Panc1 (cell line): ENCODE results near the gene CC2D1B. TPM values are rescaled to one million over a fixed set of nuclear protein-coding genes. Genes with fewer than 3 reads are reported as not detected.

Experiments used
- ATAC-seq: fragments of 200-7000 bp; cut with Tn5 transposase; 2 replicates; pipeline ENCODE4 v1.9.1; 2020; ENCODE audit warnings: mild to moderate bottlenecking, moderate library complexity
- BruUV-seq: library from RNA; stranded (reverse); fragments of 400-500 nt; replicated peaks from 2 replicates; lab custom pipeline; 2021; lab: Mats Ljungman, UMichigan
- CTCF ChIA-PET: fragments of 300-600 bp; sonication (Branson Sonifier 250); formaldehyde crosslinking; loops from one replicate; lab custom pipeline; 2022; ENCODE audit warnings: antibody characterized with exemption; lab: Charles Lee
- POLR2A ChIA-PET: fragments of 300-600 bp; sonication (Branson Sonifier 250); formaldehyde crosslinking; loops from one replicate; lab custom pipeline; 2022; ENCODE audit warnings: antibody characterized with exemption; lab: Charles Lee
- DNase-seq: peaks from one replicate; pipeline ENCODE4 v3.0.0-alpha.2; 2010; ENCODE audit warnings: low read depth, low spot score
- H3K27ac ChIP-seq: 2 replicates; pipeline ENCODE4 v1.5.1; 2011; ENCODE audit warnings: mild to moderate bottlenecking, low read length, inconsistent platforms
- H3K27me3 ChIP-seq: fragments of 200-500 bp; sonication (Bioruptor generic); 2 replicates; pipeline ENCODE4 v1.6.0; 2014; ENCODE audit warnings: low read length, inconsistent platforms; ENCODE audit not compliant: control insufficient read depth, insufficient read depth
- H3K36me3 ChIP-seq: fragments of 200-500 bp; sonication (Bioruptor generic); 2 replicates; pipeline ENCODE4 v1.5.1; 2014; ENCODE audit warnings: inconsistent platforms, mild to moderate bottlenecking, low read length, moderate library complexity; ENCODE audit not compliant: control insufficient read depth, insufficient read depth
- H3K4me1 ChIP-seq: 2 replicates; pipeline ENCODE4 v1.5.1; 2011; ENCODE audit warnings: inconsistent platforms, mild to moderate bottlenecking, low read length, moderate library complexity; ENCODE audit not compliant: control insufficient read depth, insufficient read depth
- H3K4me3 ChIP-seq, 2 experiments: 2 replicates each; pipeline ENCODE4 v1.5.1; 2011 to 2012; ENCODE audit warnings: low read depth in 2 of 2, low read length in 2 of 2, mild to moderate bottlenecking in 2 of 2, inconsistent platforms in 1 of 2, moderate library complexity in 1 of 2
- H3K9me3 ChIP-seq: fragments of 200-500 bp; sonication (Bioruptor generic); 2 replicates; pipeline ENCODE4 v1.5.1; 2014; ENCODE audit warnings: low read depth, mild to moderate bottlenecking, inconsistent platforms, low read length, moderate library complexity; ENCODE audit not compliant: control insufficient read depth, insufficient read depth
- CTCF ChIP-seq: fragments of 450-650 bp; IDR thresholded peaks from 2 replicates; pipeline ENCODE4 v1.5.1; 2017; ENCODE audit warnings: mild to moderate bottlenecking
- POLR2AphosphoS5 ChIP-seq: IDR thresholded peaks from 2 replicates; pipeline ENCODE4 v1.6.1; 2012; ENCODE audit warnings: mild to moderate bottlenecking, low read depth, low read length, moderate library complexity
- SIN3A ChIP-seq: IDR thresholded peaks from 2 replicates; pipeline ENCODE4 v1.6.1; 2012; ENCODE audit warnings: low read depth, mild to moderate bottlenecking, low read length, moderate library complexity, borderline replicate concordance; ENCODE audit not compliant: insufficient read depth
- TCF7L2 ChIP-seq: IDR thresholded peaks from 2 replicates; pipeline ENCODE4 v1.6.1; 2011; ENCODE audit warnings: mild to moderate bottlenecking, low read depth, low read length, inconsistent platforms
- in situ Hi-C: cut with HindIII; loops from 2 replicates; pipeline ENCODE4 v1.10.0; 2016; ENCODE audit warnings: low sequenced_read_pairs, low pct_unique_long_range_greater_than_20kb
- intact Hi-C: fragments of 100-400 bp; cut with micrococcal nuclease; formaldehyde crosslinking; loops from one replicate; pipeline ENCODE4 v1.10.0; 2022; ENCODE audit not compliant: unreplicated experiment
- total RNA-seq: library from RNA; stranded (reverse); gene quantifications from one replicate; pipeline ENCODE4 v1.2.1, GENCODE V29; 2021; ENCODE audit not compliant: unreplicated experiment
- TF ChIP-seq, protein P1 (sequence below), 2 experiments: IDR thresholded peaks; 2 replicates each; pipeline ENCODE4 v1.6.1; 2011 to 2012; ENCODE audit warnings: low read depth in 2 of 2, control low read depth in 1 of 2, low read length in 1 of 2, mild to moderate bottlenecking in 1 of 2, moderate library complexity in 1 of 2; ENCODE audit not compliant: insufficient read depth in 1 of 2

Gene CC2D1B
- total RNA-seq, 1 experiment from 2014 or later = 52.5 TPM

- Histone ChIP-seq H3K4me3 (peak overlapping the region; percentile 93 to 98; a peak in 3 of 4 replicates), H3K9me3 (no peaks in the 10 kb centered on the region), H3K36me3 (peaks cover 9% of the 10 kb centered on the region), H3K27ac (peak overlapping the region; percentile 23), H3K27me3 (no peaks in the 10 kb centered on the region), H3K4me1 (peaks cover 16% of the 10 kb centered on the region; the same call in 1 of the 2 replicates)
- BruUV-seq = no TSS peak
- TF ChIP-seq, protein P1, sequence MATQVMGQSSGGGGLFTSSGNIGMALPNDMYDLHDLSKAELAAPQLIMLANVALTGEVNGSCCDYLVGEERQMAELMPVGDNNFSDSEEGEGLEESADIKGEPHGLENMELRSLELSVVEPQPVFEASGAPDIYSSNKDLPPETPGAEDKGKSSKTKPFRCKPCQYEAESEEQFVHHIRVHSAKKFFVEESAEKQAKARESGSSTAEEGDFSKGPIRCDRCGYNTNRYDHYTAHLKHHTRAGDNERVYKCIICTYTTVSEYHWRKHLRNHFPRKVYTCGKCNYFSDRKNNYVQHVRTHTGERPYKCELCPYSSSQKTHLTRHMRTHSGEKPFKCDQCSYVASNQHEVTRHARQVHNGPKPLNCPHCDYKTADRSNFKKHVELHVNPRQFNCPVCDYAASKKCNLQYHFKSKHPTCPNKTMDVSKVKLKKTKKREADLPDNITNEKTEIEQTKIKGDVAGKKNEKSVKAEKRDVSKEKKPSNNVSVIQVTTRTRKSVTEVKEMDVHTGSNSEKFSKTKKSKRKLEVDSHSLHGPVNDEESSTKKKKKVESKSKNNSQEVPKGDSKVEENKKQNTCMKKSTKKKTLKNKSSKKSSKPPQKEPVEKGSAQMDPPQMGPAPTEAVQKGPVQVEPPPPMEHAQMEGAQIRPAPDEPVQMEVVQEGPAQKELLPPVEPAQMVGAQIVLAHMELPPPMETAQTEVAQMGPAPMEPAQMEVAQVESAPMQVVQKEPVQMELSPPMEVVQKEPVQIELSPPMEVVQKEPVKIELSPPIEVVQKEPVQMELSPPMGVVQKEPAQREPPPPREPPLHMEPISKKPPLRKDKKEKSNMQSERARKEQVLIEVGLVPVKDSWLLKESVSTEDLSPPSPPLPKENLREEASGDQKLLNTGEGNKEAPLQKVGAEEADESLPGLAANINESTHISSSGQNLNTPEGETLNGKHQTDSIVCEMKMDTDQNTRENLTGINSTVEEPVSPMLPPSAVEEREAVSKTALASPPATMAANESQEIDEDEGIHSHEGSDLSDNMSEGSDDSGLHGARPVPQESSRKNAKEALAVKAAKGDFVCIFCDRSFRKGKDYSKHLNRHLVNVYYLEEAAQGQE (IDR thresholded peaks at IDR 0.05; ENCODE audit: insufficient read depth in 1 of 2, low read depth in 2 of 2, low read length in 1 of 2) = no peak
- TF ChIP-seq TCF7L2 (no peak), CTCF (no peak), SIN3A (no peak), POLR2AphosphoS5 (no peak)
- POLR2A ChIA-PET = no interaction called here
- DNase-seq = no peak
- intact Hi-C loops = no loop called here
- no peak for ATAC-seq
- in situ Hi-C loops = no loop called here
- CTCF ChIA-PET = no interaction called here
Measured at GRCh38 chr1:52402860-52403240, 36.8 kb upstream of the CC2D1B start.

- in situ Hi-C loops (no loop called here), intact Hi-C loops (no loop called here)
- H3K9me3 ChIP-seq = no peaks in the 10 kb centered on the region
- H3K36me3 ChIP-seq = peaks cover 7% of the 10 kb centered on the region
- no peak overlapping the region for H3K27ac ChIP-seq
- no peaks in the 10 kb centered on the region for H3K27me3 ChIP-seq
- H3K4me3 ChIP-seq = no peak overlapping the region
- no peak for DNase-seq
- ChIA-PET CTCF (no interaction called here), POLR2A (no interaction called here)
- peaks cover 7% of the 10 kb centered on the region; the same call in 1 of the 2 replicates for H3K4me1 ChIP-seq
- no TSS peak for BruUV-seq
- TF ChIP-seq SIN3A (no peak), CTCF (no peak; the same call in 1 of the 2 replicates), TCF7L2 (no peak), POLR2AphosphoS5 (no peak)
- TF ChIP-seq, protein P1 (IDR thresholded peaks at IDR 0.05; ENCODE audit: insufficient read depth in 1 of 2, low read depth in 2 of 2, low read length in 1 of 2) = no peak
- no peak for ATAC-seq
Measured at GRCh38 chr1:52400131-52400530, 34.1 kb upstream of the CC2D1B start.
